Endothelial cell of hepatic sinusoid (primary cell): ENCODE data around the gene GTF2F2.
"Not testable (repeated sequence)": the region's sequence is repeated elsewhere in the genome, so short reads cannot be mapped to it uniquely, and the experiment has no call there.

Experiments used
- in situ Hi-C: cut with HindIII; loops from 2 replicates; pipeline ENCODE4 v1.10.0; 2017; ENCODE audit warnings: low sequenced_read_pairs

GTF2F2 gene

GRCh38 chr13:45242524-45242923, 122.2 kb downstream of the GTF2F2 start:
- in situ Hi-C loops: no loop called here

- in situ Hi-C loops: no loop called here
Measured at GRCh38 chr13:45243077-45243476, 122.8 kb downstream of the GTF2F2 start.

- in situ Hi-C loops: not testable (repeated sequence)
Measured at GRCh38 chr13:45244736-45245135, 124.4 kb downstream of the GTF2F2 start.

GRCh38 chr13:45249662-45250061, 129.4 kb downstream of the GTF2F2 start:
- in situ Hi-C loops: no loop called here

- in situ Hi-C loops: no loop called here
Measured at GRCh38 chr13:45254396-45254795, 134.1 kb downstream of the GTF2F2 start.

GRCh38 chr13:45255247-45255987, 135.1 kb downstream of the GTF2F2 start:
- in situ Hi-C loops: loop anchor here (5.0 kb wide), 1 partner anchor 37 kb away; no protein-coding TSS in a partner anchor

GRCh38 chr13:45256254-45256653, 135.9 kb downstream of the GTF2F2 start:
- in situ Hi-C loops: loop anchor here (5.0 kb wide), 1 partner anchor 36 kb away; no protein-coding TSS in a partner anchor

GRCh38 chr13:45257638-45258333, 137.5 kb downstream of the GTF2F2 start:
- in situ Hi-C loops: loop anchor here (5.0 kb wide), 1 partner anchor 35 kb away; no protein-coding TSS in a partner anchor

GRCh38 chr13:45258334-45258675, 138.0 kb downstream of the GTF2F2 start:
- in situ Hi-C loops: loop anchor here (5.0 kb wide), 1 partner anchor 34 kb away; no protein-coding TSS in a partner anchor

- in situ Hi-C loops: no loop called here
Measured at GRCh38 chr13:45267215-45267614, 146.9 kb downstream of the GTF2F2 start.

GRCh38 chr13:45269204-45269603, 148.9 kb downstream of the GTF2F2 start:
- in situ Hi-C loops: no loop called here

GRCh38 chr13:45276913-45277312, 156.6 kb downstream of the GTF2F2 start:
- in situ Hi-C loops: no loop called here

- in situ Hi-C loops: no loop called here
Measured at GRCh38 chr13:45278096-45278645, 157.9 kb downstream of the GTF2F2 start.

GRCh38 chr13:45280011-45280410, 159.7 kb downstream of the GTF2F2 start:
- in situ Hi-C loops: loop anchor here (10.0 kb wide), 1 partner anchor 155 kb away; the partner anchor contains the start of gene GTF2F2

- in situ Hi-C loops: loop anchor here (10.0 kb wide), 1 partner anchor 156 kb away; the partner anchor contains the start of gene GTF2F2
Measured at GRCh38 chr13:45280751-45281634, 160.7 kb downstream of the GTF2F2 start.

- in situ Hi-C loops: loop anchor here (10.0 kb wide), 1 partner anchor 158 kb away; the partner anchor contains the start of gene GTF2F2
Measured at GRCh38 chr13:45282994-45283393, 162.7 kb downstream of the GTF2F2 start.

- in situ Hi-C loops: loop anchor here (5.0 to 10.0 kb wide), 3 partner anchors 33 to 165 kb away; partner anchors contain the start of gene GTF2F2
Measured at GRCh38 chr13:45289936-45290563, 169.7 kb downstream of the GTF2F2 start.

- in situ Hi-C loops: loop anchor here (5.0 kb wide), 2 partner anchors 35 to 100 kb away; no protein-coding TSS in a partner anchor
Measured at GRCh38 chr13:45292176-45292575, 171.9 kb downstream of the GTF2F2 start.

- in situ Hi-C loops: no loop called here
Measured at GRCh38 chr13:45295536-45295935, 175.2 kb downstream of the GTF2F2 start.

GRCh38 chr13:45296259-45296658, 175.9 kb downstream of the GTF2F2 start:
- in situ Hi-C loops: no loop called here
